OCI-LY1 (cell line): ENCODE results near the gene ACSS1.

Experiments
- H2AFZ ChIP-seq: fragments of 200-600 bp; sonication (generic), shearing (Covaris generic); 2 replicates; pipeline ENCODE4 v1.6.0; 2014; ENCODE audit warnings: antibody characterized with exemption, mild to moderate bottlenecking, low read length
- H3F3A ChIP-seq: fragments of 200-600 bp; sonication (generic), shearing (Covaris generic); 2 replicates; pipeline ENCODE4 v1.6.0; 2014; ENCODE audit warnings: mild to moderate bottlenecking, antibody characterized with exemption, low read length, moderate library complexity; ENCODE audit not compliant: insufficient read depth
- H3K27ac ChIP-seq: fragments of 200-600 bp; sonication (generic); 2 replicates; pipeline ENCODE4 v1.5.1; 2014; ENCODE audit warnings: low read length, mixed run types, mild to moderate bottlenecking, low read depth; ENCODE audit not compliant: poor library complexity, severe bottlenecking
- H3K27me3 ChIP-seq: fragments of 200-600 bp; sonication (generic); 2 replicates; pipeline ENCODE4 v1.6.0; 2014; ENCODE audit warnings: antibody characterized with exemption, mild to moderate bottlenecking, low read length, moderate library complexity; ENCODE audit not compliant: insufficient read depth
- H3K36me3 ChIP-seq: fragments of 200-600 bp; sonication (generic); 2 replicates; pipeline ENCODE4 v1.6.1; 2014; ENCODE audit warnings: mild to moderate bottlenecking, antibody characterized with exemption, low read length, moderate library complexity, mixed read lengths; ENCODE audit not compliant: insufficient read depth
- H3K4me1 ChIP-seq: fragments of 200-600 bp; sonication (generic); 2 replicates; pipeline ENCODE4 v1.5.1; 2014; ENCODE audit warnings: mild to moderate bottlenecking, low read length, moderate library complexity; ENCODE audit not compliant: insufficient read depth, severe bottlenecking
- H3K4me2 ChIP-seq: fragments of 200-600 bp; sonication (generic), shearing (Covaris generic); 2 replicates; pipeline ENCODE4 v1.6.1; 2014; ENCODE audit warnings: low read length
- H3K4me3 ChIP-seq: fragments of 200-600 bp; sonication (generic); 2 replicates; pipeline ENCODE4 v1.5.1; 2014; ENCODE audit warnings: low read length, low read depth, mild to moderate bottlenecking, mixed read lengths; ENCODE audit not compliant: poor library complexity, severe bottlenecking
- H3K79me2 ChIP-seq: fragments of 200-600 bp; shearing (Covaris generic); 2 replicates; pipeline ENCODE4 v1.6.1; 2016; ENCODE audit warnings: mixed run types, low read length, mixed read lengths; ENCODE audit not compliant: insufficient read depth
- H3K9ac ChIP-seq: fragments of 200-600 bp; sonication (generic), shearing (Covaris generic); 2 replicates; pipeline ENCODE4 v1.6.1; 2014; ENCODE audit warnings: mild to moderate bottlenecking, low read length, mixed read lengths
- H3K9me2 ChIP-seq: fragments of 200-600 bp; sonication (generic), shearing (Covaris generic); 2 replicates; pipeline ENCODE4 v1.6.1; 2014; ENCODE audit warnings: low read depth, mild to moderate bottlenecking, low read length, mixed read lengths
- H3K9me3 ChIP-seq: fragments of 200-600 bp; shearing (Covaris generic); 2 replicates; pipeline ENCODE4 v1.6.1; 2014; ENCODE audit warnings: low read length, mixed read lengths
- H4K20me1 ChIP-seq: fragments of 200-600 bp; sonication (generic), shearing (Covaris generic); 2 replicates; pipeline ENCODE4 v1.6.0; 2016; ENCODE audit warnings: mild to moderate bottlenecking, low read length; ENCODE audit not compliant: insufficient read depth
- CTCF ChIP-seq: fragments of 200-600 bp; sonication (generic), shearing (Covaris generic); IDR thresholded peaks from 2 replicates; pipeline ENCODE4 v1.5.1; 2017; ENCODE audit warnings: mild to moderate bottlenecking, antibody characterized with exemption, low read length, moderate library complexity, mixed read lengths
- EZH2 ChIP-seq: fragments of 200-600 bp; sonication (generic), shearing (Covaris generic); IDR thresholded peaks from 2 replicates; pipeline ENCODE4 v1.8.0; 2017; ENCODE audit warnings: borderline replicate concordance, mixed run types, mild to moderate bottlenecking, antibody characterized with exemption, low read length, moderate library complexity, mixed read lengths

ACSS1 gene

GRCh38 chr20:25081730-25082497 lies 24.0 kb upstream of the ACSS1 start, which contains the start of gene VSX1:
TSS of gene VSX1 (minus strand) at chr20:25082141. CDS start at chr20:25082096, 45 bp downstream.
- H3K79me2 ChIP-seq, result no peaks in the 10 kb centered on the region
- no peak within 1 kb of the TSS for H3K4me3 ChIP-seq
- no peaks in the 10 kb centered on the region for H3F3A ChIP-seq
- H4K20me1 ChIP-seq, result no peaks in the 10 kb centered on the region
- H3K27me3 ChIP-seq, result no peaks in the 10 kb centered on the region
- H3K36me3 ChIP-seq, result no peaks in the 10 kb centered on the region
- H3K9me2 ChIP-seq, result no peaks in the 10 kb centered on the region
- H2AFZ ChIP-seq, result no peak within 1 kb of the TSS
- no peak within 1 kb of the TSS for H3K27ac ChIP-seq
- H3K4me1 ChIP-seq, result no peaks in the 10 kb centered on the region
- H3K9ac ChIP-seq, result no peak within 1 kb of the TSS
- no peaks in the 10 kb centered on the region for H3K9me3 ChIP-seq
- TF ChIP-seq EZH2, result no peak
- TF ChIP-seq CTCF, result no peak
- no peak within 1 kb of the TSS for H3K4me2 ChIP-seq

DNA sequence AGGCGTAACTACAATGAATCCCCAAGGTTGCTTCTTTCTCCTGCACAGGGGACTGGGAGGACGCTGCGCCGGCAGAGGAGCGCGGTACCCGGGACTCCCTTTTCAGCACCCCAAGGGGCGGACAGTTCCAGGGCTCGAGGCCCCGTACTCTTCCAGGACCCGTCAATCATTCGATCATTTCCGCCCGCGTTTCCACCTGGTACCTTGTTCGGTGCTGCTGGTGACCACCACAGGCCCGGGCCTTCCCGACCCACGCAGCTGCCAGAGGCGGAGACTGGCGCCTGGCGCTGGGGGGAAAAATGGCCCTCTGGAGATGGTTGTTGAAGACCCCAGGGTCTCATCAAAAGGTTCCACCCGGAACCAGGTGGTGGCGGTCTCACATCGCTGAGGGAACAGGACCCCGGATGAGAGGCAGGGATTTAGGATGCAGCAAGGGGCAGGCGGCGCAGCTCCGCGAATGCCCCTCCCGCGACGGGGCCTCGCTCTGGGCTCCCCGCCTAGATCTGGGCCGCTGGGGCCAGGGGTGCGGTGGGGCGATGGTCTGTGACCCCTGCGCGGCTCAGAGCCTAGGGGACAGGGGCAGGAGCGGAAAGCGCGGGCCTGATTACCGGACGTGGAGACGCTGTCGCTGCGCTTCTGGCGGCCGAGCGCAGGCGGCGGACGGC lies 23.3 kb upstream of the ACSS1 start:
- no peak overlapping the region for H3K27ac ChIP-seq
- no peaks in the 10 kb centered on the region for H3K4me1 ChIP-seq
- TF ChIP-seq CTCF (no peak), EZH2 (no peak)
- no peaks in the 10 kb centered on the region for H3K79me2 ChIP-seq
- no peaks in the 10 kb centered on the region for H3K36me3 ChIP-seq
- H3K4me2 ChIP-seq, result no peak overlapping the region
- no peaks in the 10 kb centered on the region for H3K9me2 ChIP-seq
- no peaks in the 10 kb centered on the region for H4K20me1 ChIP-seq
- no peaks in the 10 kb centered on the region for H3K27me3 ChIP-seq
- H3K9ac ChIP-seq, result no peak overlapping the region
- H3K4me3 ChIP-seq, result no peak overlapping the region
- no peaks in the 10 kb centered on the region for H3F3A ChIP-seq
- H2AFZ ChIP-seq, result no peak overlapping the region
- H3K9me3 ChIP-seq, result no peaks in the 10 kb centered on the region

DNA sequence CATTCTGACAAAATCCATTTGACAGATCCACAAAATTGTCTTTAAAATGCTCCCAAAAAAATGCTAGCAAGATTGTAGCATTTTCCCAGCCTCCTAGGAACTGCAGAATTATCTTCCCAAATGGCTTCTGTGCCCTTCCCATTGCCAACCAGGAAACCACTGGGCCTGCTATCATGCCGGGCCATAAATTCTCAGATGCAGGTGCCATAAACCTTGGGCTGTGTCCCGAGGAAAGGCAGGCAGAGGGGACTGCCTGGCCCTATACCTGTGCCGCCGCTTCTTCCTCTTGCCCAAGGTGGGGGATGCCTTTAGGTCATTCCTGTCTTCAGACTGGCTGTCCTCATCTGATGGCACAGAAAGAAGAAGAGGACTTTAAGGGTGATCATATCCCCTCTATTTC lies 21.2 kb upstream of the ACSS1 start:
- Histone ChIP-seq H3K9me2 (no peaks in the 10 kb centered on the region), H3K9me3 (no peaks in the 10 kb centered on the region), H3K79me2 (no peaks in the 10 kb centered on the region), H3K27ac (no peak overlapping the region), H3K9ac (no peak overlapping the region), H3F3A (no peaks in the 10 kb centered on the region), H3K4me3 (no peak overlapping the region), H4K20me1 (no peaks in the 10 kb centered on the region), H3K4me1 (no peaks in the 10 kb centered on the region), H3K27me3 (no peaks in the 10 kb centered on the region), H3K36me3 (no peaks in the 10 kb centered on the region), H2AFZ (no peak overlapping the region), H3K4me2 (no peak overlapping the region)
- TF ChIP-seq EZH2 (no peak), CTCF (no peak)
